Lower leg skin (tissue), 4 donors: ENCODE data around the gene MNX1. TPM values are rescaled to one million over a fixed set of nuclear protein-coding genes. Genes with fewer than 3 reads are reported as not detected.
A peak's percentile ranks its signal among the peaks of the same experiment; 100 is the strongest.

Source experiments
- DNase-seq, 2 donors: peaks; one replicate each; pipeline ENCODE4 v3.0.0-alpha.2; 2019; ENCODE audit warnings: low spot score in 2 of 2
- H3K4me3 ChIP-seq: fragments of 200-600 bp; sonication (generic); 2 replicates; pipeline ENCODE4 v1.5.1; 2017; ENCODE audit warnings: mild to moderate bottlenecking, low read depth; ENCODE audit not compliant: poor library complexity, severe bottlenecking
- POLR2A ChIP-seq, 2 donors: fragments of 450-650 bp; IDR thresholded peaks; one replicate each; pipeline ENCODE4 v1.6.1; 2016 to 2017; ENCODE audit warnings: antibody characterized with exemption in 2 of 2, mild to moderate bottlenecking in 1 of 2, moderate library complexity in 1 of 2
- WGBS, 2 donors: methylation state at CpG; one replicate each; pipeline ENCODE4 v1.1.5; 2018; 5-methylcytosine and 5-hydroxymethylcytosine counted together
- intact Hi-C: fragments of 100-400 bp; cut with DNase I; formaldehyde crosslinking; loops from one replicate; pipeline ENCODE4 v1.15.0; 2023; ENCODE audit warnings: low total_unique reads
- total RNA-seq, 4 donors: library from RNA; depleted of rRNA; stranded (reverse); fragments of >200 nt; gene quantifications; one replicate each; pipeline ENCODE4 v1.1.0, GENCODE V29; 2016
- TF ChIP-seq, protein P1 (sequence below), 3 donors: fragments of 450-650 bp; IDR thresholded peaks; one replicate each; pipeline ENCODE4 v1.5.1; 2016; ENCODE audit warnings: antibody characterized with exemption in 3 of 3, mild to moderate bottlenecking in 3 of 3, moderate library complexity in 2 of 3

The MNX1 gene
- total RNA-seq, 4 donors from 2014 or later: 0.76 TPM; not detected in 3

DNA sequence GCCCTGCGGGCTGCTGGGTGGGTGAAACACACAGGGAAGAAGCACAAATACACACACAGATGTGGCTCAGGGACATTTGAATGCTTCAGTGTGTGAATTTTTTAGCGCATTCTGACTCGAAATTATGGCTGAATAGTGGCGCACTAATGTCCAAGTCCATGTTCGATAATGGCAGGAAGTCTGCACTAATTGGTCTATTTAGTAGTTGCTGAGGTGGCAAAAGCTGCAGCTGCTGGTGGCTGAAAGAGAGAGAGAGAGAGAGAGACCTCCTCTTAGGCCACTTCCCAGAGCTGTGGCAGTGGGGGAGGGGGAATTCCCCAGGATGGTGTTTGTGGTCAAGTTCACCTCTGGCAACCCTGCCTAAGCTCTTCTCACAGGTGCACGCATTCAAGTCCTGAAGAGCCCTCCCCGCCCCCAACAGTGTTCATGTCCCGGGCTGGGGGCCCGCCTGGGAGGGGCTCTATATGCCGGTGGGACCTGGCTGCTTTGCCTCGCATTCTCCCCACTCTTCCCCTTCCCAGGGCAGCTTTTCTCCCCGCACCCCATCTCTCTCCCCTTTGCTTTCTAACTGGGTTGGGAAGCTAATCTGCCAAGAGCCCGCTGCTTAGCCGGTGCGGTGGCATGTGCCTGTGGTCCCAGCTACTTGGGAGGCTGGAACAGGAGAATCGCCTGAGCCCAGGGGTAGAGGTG lies 6.0 kb upstream of the MNX1 start:
- WGBS, 2 donors: 7 to 8% methylated on average over 15 of the region's 16 CpGs
- TF ChIP-seq, protein P1, sequence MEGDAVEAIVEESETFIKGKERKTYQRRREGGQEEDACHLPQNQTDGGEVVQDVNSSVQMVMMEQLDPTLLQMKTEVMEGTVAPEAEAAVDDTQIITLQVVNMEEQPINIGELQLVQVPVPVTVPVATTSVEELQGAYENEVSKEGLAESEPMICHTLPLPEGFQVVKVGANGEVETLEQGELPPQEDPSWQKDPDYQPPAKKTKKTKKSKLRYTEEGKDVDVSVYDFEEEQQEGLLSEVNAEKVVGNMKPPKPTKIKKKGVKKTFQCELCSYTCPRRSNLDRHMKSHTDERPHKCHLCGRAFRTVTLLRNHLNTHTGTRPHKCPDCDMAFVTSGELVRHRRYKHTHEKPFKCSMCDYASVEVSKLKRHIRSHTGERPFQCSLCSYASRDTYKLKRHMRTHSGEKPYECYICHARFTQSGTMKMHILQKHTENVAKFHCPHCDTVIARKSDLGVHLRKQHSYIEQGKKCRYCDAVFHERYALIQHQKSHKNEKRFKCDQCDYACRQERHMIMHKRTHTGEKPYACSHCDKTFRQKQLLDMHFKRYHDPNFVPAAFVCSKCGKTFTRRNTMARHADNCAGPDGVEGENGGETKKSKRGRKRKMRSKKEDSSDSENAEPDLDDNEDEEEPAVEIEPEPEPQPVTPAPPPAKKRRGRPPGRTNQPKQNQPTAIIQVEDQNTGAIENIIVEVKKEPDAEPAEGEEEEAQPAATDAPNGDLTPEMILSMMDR (IDR thresholded peaks at IDR 0.05): no peak
- TF ChIP-seq POLR2A (IDR thresholded peaks at IDR 0.05): no peak
- DNase-seq: peak in 1 of 2 donors; percentile 66
- intact Hi-C loops: no loop called here
- no peak overlapping the region for H3K4me3 ChIP-seq

DNA sequence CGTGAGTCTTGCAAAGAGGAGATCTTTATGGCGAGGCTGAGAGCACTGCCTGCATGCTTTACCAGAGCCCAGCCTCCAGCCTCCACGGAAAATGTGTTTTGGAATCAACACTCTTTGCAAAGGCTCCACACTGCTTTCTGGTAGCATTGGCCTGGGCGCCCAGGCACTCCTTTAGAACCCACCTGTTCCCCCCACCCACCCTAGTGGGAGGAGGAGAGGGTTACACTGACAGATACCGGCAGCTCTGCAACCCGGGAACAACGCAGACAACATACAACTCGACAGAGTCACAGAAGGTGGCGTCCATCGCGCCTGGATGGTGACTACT lies 5.5 kb upstream of the MNX1 start:
- no peak for TF ChIP-seq POLR2A (IDR thresholded peaks at IDR 0.05)
- TF ChIP-seq, protein P1 (IDR thresholded peaks at IDR 0.05): no peak
- H3K4me3 ChIP-seq: no peak overlapping the region
- WGBS, 2 donors: 8 to 15% methylated on average over 11 of the region's 11 CpGs
- DNase-seq: no peak
- intact Hi-C loops: no loop called here

DNA sequence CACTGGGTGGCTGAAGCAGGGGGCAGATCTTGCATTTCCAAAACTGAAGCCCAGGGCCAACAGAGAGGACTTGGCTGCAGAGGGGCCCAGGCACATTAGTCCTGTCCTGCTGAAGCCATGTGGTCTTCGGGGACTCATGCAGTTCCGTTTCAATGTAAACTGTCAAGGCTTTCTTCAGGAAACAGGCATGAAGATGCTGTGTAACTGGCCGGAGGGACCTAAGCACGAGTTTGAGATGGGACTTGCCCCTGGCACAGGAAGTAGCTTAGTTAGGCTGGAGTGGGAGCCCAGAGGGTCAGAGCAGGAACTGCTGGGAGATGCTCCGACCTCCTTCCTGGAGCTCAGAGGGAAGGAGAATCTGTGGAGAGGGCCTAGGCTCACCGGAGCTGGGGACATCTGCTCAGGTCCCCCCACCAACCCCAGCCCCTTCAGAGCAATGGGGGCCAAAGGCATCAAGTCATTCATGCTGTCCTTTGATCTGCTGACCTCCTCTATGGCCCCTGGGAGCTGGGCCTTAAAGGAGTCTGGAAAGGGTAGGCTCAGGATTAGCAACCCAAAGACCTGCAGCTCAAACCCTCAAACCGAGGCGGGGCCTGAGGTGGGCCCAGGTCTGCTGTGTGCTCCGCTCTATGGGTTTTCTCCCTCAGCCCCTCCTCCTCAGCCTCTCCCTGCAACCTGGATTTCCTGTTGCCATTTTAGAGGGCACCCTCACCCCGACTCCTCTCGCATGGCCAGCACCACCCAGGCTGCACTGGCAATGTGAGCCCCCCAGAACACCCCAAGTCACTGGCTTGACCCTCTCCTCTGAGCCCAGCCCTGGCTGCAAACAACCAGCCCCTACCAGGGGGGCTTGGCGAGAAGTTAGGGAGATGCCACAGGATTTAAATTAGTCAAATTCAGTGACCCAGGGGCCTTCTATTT lies 4.4 kb upstream of the MNX1 start:
- no peak for TF ChIP-seq POLR2A (IDR thresholded peaks at IDR 0.05)
- TF ChIP-seq, protein P1 (IDR thresholded peaks at IDR 0.05): no peak
- no peak overlapping the region for H3K4me3 ChIP-seq
- intact Hi-C loops: no loop called here
- 41 to 50% methylated on average over 9 to 12 of the region's 12 CpGs for WGBS, 2 donors
- DNase-seq: no peak

DNA sequence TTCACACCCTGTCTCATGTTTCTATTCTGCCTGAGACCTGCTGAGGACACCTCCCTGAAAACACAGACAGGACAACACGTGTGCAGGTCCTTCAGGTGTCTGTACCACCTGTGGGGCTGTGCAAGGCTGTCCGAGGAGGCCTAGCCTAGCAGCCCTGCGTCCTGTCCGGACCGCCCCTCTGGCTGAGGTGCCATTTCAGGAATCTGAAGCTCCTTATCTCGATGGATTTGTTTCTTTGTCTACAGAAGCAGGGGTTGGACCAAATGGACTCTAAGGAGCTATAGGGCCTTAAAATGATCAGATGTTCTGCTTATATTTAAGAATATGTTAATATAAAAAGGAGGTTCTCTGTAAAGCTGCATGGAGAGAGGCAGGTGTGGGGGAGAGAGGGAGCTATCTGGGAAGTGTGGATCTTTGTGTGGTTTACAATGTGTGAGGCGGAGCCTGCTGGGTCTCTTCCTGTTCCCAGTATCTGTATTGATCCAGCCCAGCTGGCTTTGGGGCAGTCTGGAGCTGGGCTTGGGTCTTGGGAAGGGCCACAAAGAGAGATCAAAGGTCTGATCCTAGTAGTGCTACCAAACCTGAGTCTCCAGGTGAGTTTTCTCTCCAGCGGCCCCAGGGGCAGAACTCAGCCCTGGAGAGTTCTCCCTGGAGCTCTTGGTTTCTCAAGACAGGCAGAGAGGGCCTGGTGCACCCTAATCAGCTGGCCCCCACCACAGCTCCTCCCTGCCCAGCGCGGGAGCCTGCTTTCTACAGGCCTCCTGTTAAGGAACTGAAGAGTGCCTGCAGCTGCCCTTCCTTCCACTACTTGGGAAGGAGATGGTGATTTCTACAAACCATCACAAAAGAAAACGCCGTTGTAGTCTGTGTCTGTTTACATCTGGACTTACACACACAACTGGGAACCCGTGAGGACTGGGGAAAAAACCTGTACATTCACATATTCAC lies 3.4 kb upstream of the MNX1 start:
- 30 to 49% methylated on average over 12 of the region's 13 CpGs for WGBS, 2 donors
- peak in 1 of 2 donors; percentile 53 for DNase-seq
- intact Hi-C loops: no loop called here
- H3K4me3 ChIP-seq: no peak overlapping the region
- TF ChIP-seq, protein P1 (IDR thresholded peaks at IDR 0.05): no peak
- TF ChIP-seq POLR2A (IDR thresholded peaks at IDR 0.05): no peak

DNA sequence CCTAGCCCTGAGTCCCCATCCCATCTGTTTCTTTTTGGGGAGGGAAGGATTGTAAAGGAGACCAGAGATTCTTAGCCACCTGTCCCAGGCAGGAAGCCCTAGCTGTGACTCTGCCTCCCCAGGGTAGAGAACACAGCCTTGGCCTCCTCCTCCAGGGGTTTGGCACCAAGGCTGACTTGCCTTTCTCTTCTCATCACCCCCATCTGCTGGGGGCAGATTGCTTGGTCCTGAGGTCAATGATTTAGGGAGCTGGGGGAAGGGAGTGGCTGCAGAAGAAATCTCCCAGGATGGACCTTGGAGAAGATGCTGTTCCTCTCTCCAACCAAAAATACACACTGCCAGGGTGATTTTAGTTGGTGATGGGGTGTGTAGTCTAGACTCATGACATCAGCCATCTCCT lies 2.6 kb upstream of the MNX1 start:
- TF ChIP-seq, protein P1 (IDR thresholded peaks at IDR 0.05): no peak
- no peak for TF ChIP-seq POLR2A (IDR thresholded peaks at IDR 0.05)
- no peak for DNase-seq
- intact Hi-C loops: no loop called here
- no peak overlapping the region for H3K4me3 ChIP-seq
